AG09309 (cell line): ENCODE results near the gene LYZL1.

Source experiments
- DNase-seq: peaks from one replicate; pipeline ENCODE4 v3.0.0-alpha.2; 2010; ENCODE audit warnings: low read depth
- H3K4me3 ChIP-seq: 2 replicates; pipeline ENCODE4 v1.5.1; 2011; ENCODE audit warnings: mild to moderate bottlenecking, low read depth, low read length, moderate library complexity; ENCODE audit not compliant: control insufficient read depth
- CTCF ChIP-seq: IDR thresholded peaks from 2 replicates; pipeline ENCODE4 v1.5.1; 2011; ENCODE audit warnings: mild to moderate bottlenecking, low read depth, low read length, inconsistent platforms; ENCODE audit not compliant: insufficient read depth, control insufficient read depth; ENCODE audit errors: missing control alignments

The LYZL1 gene

GRCh38 chr10:29254123-29255046 is 34.5 kb upstream of the LYZL1 start:
- H3K4me3 ChIP-seq: no peak overlapping the region
- DNase-seq: no peak

GRCh38 chr10:29255104-29255503 is 33.8 kb upstream of the LYZL1 start:
- no peak for DNase-seq
- H3K4me3 ChIP-seq: no peak overlapping the region
- no peak for TF ChIP-seq CTCF

More at GRCh38 chr10:29254123-29255046, 34.5 kb upstream of the LYZL1 start:
- no peak for TF ChIP-seq CTCF

GRCh38 chr10:29256019-29256418 is 32.9 kb upstream of the LYZL1 start:
- no peak overlapping the region for H3K4me3 ChIP-seq
- TF ChIP-seq CTCF: no peak
- DNase-seq: no peak

- no peak for TF ChIP-seq CTCF
These were observed 32.3 kb upstream of the LYZL1 start for GRCh38 chr10:29256586-29256985.

GRCh38 chr10:29257106-29257783 is 31.6 kb upstream of the LYZL1 start:
- DNase-seq: peak; percentile 97
- no peak for TF ChIP-seq CTCF

More at GRCh38 chr10:29256586-29256985, 32.3 kb upstream of the LYZL1 start:
- no peak for DNase-seq
- H3K4me3 ChIP-seq: no peak overlapping the region

GRCh38 chr10:29257784-29258135 is 31.1 kb upstream of the LYZL1 start:
- DNase-seq: no peak
- no peak for TF ChIP-seq CTCF
- H3K4me3 ChIP-seq: no peak overlapping the region

More at GRCh38 chr10:29257106-29257783, 31.6 kb upstream of the LYZL1 start:
- H3K4me3 ChIP-seq: no peak overlapping the region
